DMS53 treated with DMSO at 0.1 percent for 48 hours (cell line): ENCODE data around the gene SAMD5.
"Not testable (repeated sequence)": the region's sequence is repeated elsewhere in the genome, so short reads cannot be mapped to it uniquely, and the experiment has no call there.

Source experiments
- DNase-seq: peaks from one replicate; lab custom pipeline; 2025; ENCODE audit not compliant: unreplicated experiment; lab: John Stamatoyannopoulos, UW

The SAMD5 gene

GRCh38 chr6:147527197-147527596, 18.7 kb downstream of the SAMD5 start:
- DNase-seq, result no peak

- no peak for DNase-seq
Measured at GRCh38 chr6:147528511-147529145, 20.1 kb downstream of the SAMD5 start.

GRCh38 chr6:147530132-147531060, 21.9 kb downstream of the SAMD5 start:
- DNase-seq, result peak; percentile 55

GRCh38 chr6:147531321-147531720, 22.8 kb downstream of the SAMD5 start:
- no peak for DNase-seq

- no peak for DNase-seq
Measured at GRCh38 chr6:147534116-147534860, 25.8 kb downstream of the SAMD5 start.

GRCh38 chr6:147538821-147539220, 30.3 kb downstream of the SAMD5 start:
- no peak for DNase-seq

- no peak for DNase-seq
Measured at GRCh38 chr6:147540075-147540474, 31.6 kb downstream of the SAMD5 start.

- DNase-seq, result not testable (repeated sequence)
Measured at GRCh38 chr6:147542436-147542835, 33.9 kb downstream of the SAMD5 start.

GRCh38 chr6:147544420-147544819, 35.9 kb downstream of the SAMD5 start:
- no peak for DNase-seq

- DNase-seq, result no peak
Measured at GRCh38 chr6:147546501-147547368, 38.2 kb downstream of the SAMD5 start.

- no peak for DNase-seq
Measured at GRCh38 chr6:147547369-147547902, 38.9 kb downstream of the SAMD5 start.

- no peak for DNase-seq
Measured at GRCh38 chr6:147548921-147549475, 40.5 kb downstream of the SAMD5 start.

GRCh38 chr6:147549531-147549930, 41.0 kb downstream of the SAMD5 start:
- DNase-seq, result no peak

GRCh38 chr6:147551976-147552375, 43.5 kb downstream of the SAMD5 start:
- no peak for DNase-seq

GRCh38 chr6:147553099-147553498, 44.6 kb downstream of the SAMD5 start:
- no peak for DNase-seq

GRCh38 chr6:147554281-147554680, 45.8 kb downstream of the SAMD5 start:
- no peak for DNase-seq

GRCh38 chr6:147559006-147559405, 50.5 kb downstream of the SAMD5 start:
- no peak for DNase-seq

GRCh38 chr6:147560670-147561069, 52.2 kb downstream of the SAMD5 start:
- no peak for DNase-seq

- no peak for DNase-seq
Measured at GRCh38 chr6:147561726-147562125, 53.2 kb downstream of the SAMD5 start.

- no peak for DNase-seq
Measured at GRCh38 chr6:147563472-147563871, 55.0 kb downstream of the SAMD5 start.
